ENCODE measurements around the gene RAMP2. TPM values are rescaled to one million over a fixed set of nuclear protein-coding genes. Genes with fewer than 3 reads are reported as not detected.

RAMP2 gene
- total and polyA plus RNA-seq, 2 experiments from 2014 or later: 8.8 to 29.5 TPM

DNA sequence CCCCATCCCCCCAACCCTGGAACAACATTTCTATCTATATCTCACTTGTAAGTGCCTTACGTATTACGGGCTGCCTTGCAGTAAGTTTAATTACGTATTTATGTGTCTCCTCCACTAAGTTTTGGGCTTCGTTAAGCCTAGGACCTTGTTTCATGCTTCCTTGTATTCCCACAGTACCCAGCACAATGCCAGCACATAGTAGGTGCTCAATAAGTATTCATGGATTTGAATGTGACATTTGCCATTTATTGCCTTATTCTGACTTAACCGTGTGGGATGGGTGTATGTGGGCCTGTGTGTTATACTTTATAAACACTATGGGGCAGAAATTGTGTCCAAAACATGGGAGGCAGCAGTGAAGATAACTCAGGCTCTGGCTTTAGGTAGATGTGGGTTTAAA, 31.5 kb downstream of the RAMP2 start:
- Mint-ChIP-seq H3K4me3 (no peak overlapping the region), H3K36me3 (ENCODE audit: low read depth) (peaks cover 7% of the 10 kb centered on the region), H3K9me3 (no peaks in the 10 kb centered on the region), H3K27ac (no peak overlapping the region), H3K27me3 (ENCODE audit: insufficient read depth, low read depth, poor library complexity) (peaks cover 8% of the 10 kb centered on the region), H3K4me1 (peaks cover 1% of the 10 kb centered on the region; the same call in 1 of the 3 replicates)
- peaks cover under 1% of the 10 kb centered on the region for H3K79me2 ChIP-seq (replicated peaks; ENCODE audit: insufficient read depth)
- H3K27me3 ChIP-seq (ENCODE audit: insufficient read depth): no peaks in the 10 kb centered on the region
- no peaks in the 10 kb centered on the region for H3K36me3 ChIP-seq (ENCODE audit: insufficient read depth)
- H3K4me2 ChIP-seq: no peak overlapping the region
- no peak overlapping the region for H2AFZ ChIP-seq
- TF ChIP-seq, protein P1, sequence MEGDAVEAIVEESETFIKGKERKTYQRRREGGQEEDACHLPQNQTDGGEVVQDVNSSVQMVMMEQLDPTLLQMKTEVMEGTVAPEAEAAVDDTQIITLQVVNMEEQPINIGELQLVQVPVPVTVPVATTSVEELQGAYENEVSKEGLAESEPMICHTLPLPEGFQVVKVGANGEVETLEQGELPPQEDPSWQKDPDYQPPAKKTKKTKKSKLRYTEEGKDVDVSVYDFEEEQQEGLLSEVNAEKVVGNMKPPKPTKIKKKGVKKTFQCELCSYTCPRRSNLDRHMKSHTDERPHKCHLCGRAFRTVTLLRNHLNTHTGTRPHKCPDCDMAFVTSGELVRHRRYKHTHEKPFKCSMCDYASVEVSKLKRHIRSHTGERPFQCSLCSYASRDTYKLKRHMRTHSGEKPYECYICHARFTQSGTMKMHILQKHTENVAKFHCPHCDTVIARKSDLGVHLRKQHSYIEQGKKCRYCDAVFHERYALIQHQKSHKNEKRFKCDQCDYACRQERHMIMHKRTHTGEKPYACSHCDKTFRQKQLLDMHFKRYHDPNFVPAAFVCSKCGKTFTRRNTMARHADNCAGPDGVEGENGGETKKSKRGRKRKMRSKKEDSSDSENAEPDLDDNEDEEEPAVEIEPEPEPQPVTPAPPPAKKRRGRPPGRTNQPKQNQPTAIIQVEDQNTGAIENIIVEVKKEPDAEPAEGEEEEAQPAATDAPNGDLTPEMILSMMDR (conservative IDR thresholded peaks at IDR 0.05; ENCODE audit: low read depth in 2 of 2): no peak
- TF ChIP-seq EZH2 (IDR thresholded peaks at IDR 0.05; ENCODE audit: low read depth, unreplicated experiment) (no peak), POLR2AphosphoS5 (IDR thresholded peaks at IDR 0.05; ENCODE audit: low read depth) (no peak), CREB1 (CRISPR knock-in tag; IDR thresholded peaks at IDR 0.05; ENCODE audit: low read depth) (no peak), STAT1 (IDR thresholded peaks at IDR 0.05; ENCODE audit: unreplicated experiment) (no peak), JUNB (IDR thresholded peaks at IDR 0.05; ENCODE audit: unreplicated experiment) (no peak), EZH2phosphoT487 (IDR thresholded peaks at IDR 0.05; ENCODE audit: unreplicated experiment) (no peak), NANOG (IDR thresholded peaks at IDR 0.05; ENCODE audit: borderline replicate concordance) (no peak), ZNF331 (CRISPR knock-in tag; IDR thresholded peaks at IDR 0.05; ENCODE audit: low read depth) (no peak), ZNF114 (CRISPR knock-in tag; IDR thresholded peaks at IDR 0.05) (no peak)
- TF ChIP-seq, protein P2, sequence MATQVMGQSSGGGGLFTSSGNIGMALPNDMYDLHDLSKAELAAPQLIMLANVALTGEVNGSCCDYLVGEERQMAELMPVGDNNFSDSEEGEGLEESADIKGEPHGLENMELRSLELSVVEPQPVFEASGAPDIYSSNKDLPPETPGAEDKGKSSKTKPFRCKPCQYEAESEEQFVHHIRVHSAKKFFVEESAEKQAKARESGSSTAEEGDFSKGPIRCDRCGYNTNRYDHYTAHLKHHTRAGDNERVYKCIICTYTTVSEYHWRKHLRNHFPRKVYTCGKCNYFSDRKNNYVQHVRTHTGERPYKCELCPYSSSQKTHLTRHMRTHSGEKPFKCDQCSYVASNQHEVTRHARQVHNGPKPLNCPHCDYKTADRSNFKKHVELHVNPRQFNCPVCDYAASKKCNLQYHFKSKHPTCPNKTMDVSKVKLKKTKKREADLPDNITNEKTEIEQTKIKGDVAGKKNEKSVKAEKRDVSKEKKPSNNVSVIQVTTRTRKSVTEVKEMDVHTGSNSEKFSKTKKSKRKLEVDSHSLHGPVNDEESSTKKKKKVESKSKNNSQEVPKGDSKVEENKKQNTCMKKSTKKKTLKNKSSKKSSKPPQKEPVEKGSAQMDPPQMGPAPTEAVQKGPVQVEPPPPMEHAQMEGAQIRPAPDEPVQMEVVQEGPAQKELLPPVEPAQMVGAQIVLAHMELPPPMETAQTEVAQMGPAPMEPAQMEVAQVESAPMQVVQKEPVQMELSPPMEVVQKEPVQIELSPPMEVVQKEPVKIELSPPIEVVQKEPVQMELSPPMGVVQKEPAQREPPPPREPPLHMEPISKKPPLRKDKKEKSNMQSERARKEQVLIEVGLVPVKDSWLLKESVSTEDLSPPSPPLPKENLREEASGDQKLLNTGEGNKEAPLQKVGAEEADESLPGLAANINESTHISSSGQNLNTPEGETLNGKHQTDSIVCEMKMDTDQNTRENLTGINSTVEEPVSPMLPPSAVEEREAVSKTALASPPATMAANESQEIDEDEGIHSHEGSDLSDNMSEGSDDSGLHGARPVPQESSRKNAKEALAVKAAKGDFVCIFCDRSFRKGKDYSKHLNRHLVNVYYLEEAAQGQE (IDR thresholded peaks at IDR 0.05; ENCODE audit: unreplicated experiment): no peak
- TF ChIP-seq, protein P3, sequence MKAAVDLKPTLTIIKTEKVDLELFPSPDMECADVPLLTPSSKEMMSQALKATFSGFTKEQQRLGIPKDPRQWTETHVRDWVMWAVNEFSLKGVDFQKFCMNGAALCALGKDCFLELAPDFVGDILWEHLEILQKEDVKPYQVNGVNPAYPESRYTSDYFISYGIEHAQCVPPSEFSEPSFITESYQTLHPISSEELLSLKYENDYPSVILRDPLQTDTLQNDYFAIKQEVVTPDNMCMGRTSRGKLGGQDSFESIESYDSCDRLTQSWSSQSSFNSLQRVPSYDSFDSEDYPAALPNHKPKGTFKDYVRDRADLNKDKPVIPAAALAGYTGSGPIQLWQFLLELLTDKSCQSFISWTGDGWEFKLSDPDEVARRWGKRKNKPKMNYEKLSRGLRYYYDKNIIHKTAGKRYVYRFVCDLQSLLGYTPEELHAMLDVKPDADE (IDR thresholded peaks at IDR 0.05): no peak
- TF ChIP-seq, protein P4, sequence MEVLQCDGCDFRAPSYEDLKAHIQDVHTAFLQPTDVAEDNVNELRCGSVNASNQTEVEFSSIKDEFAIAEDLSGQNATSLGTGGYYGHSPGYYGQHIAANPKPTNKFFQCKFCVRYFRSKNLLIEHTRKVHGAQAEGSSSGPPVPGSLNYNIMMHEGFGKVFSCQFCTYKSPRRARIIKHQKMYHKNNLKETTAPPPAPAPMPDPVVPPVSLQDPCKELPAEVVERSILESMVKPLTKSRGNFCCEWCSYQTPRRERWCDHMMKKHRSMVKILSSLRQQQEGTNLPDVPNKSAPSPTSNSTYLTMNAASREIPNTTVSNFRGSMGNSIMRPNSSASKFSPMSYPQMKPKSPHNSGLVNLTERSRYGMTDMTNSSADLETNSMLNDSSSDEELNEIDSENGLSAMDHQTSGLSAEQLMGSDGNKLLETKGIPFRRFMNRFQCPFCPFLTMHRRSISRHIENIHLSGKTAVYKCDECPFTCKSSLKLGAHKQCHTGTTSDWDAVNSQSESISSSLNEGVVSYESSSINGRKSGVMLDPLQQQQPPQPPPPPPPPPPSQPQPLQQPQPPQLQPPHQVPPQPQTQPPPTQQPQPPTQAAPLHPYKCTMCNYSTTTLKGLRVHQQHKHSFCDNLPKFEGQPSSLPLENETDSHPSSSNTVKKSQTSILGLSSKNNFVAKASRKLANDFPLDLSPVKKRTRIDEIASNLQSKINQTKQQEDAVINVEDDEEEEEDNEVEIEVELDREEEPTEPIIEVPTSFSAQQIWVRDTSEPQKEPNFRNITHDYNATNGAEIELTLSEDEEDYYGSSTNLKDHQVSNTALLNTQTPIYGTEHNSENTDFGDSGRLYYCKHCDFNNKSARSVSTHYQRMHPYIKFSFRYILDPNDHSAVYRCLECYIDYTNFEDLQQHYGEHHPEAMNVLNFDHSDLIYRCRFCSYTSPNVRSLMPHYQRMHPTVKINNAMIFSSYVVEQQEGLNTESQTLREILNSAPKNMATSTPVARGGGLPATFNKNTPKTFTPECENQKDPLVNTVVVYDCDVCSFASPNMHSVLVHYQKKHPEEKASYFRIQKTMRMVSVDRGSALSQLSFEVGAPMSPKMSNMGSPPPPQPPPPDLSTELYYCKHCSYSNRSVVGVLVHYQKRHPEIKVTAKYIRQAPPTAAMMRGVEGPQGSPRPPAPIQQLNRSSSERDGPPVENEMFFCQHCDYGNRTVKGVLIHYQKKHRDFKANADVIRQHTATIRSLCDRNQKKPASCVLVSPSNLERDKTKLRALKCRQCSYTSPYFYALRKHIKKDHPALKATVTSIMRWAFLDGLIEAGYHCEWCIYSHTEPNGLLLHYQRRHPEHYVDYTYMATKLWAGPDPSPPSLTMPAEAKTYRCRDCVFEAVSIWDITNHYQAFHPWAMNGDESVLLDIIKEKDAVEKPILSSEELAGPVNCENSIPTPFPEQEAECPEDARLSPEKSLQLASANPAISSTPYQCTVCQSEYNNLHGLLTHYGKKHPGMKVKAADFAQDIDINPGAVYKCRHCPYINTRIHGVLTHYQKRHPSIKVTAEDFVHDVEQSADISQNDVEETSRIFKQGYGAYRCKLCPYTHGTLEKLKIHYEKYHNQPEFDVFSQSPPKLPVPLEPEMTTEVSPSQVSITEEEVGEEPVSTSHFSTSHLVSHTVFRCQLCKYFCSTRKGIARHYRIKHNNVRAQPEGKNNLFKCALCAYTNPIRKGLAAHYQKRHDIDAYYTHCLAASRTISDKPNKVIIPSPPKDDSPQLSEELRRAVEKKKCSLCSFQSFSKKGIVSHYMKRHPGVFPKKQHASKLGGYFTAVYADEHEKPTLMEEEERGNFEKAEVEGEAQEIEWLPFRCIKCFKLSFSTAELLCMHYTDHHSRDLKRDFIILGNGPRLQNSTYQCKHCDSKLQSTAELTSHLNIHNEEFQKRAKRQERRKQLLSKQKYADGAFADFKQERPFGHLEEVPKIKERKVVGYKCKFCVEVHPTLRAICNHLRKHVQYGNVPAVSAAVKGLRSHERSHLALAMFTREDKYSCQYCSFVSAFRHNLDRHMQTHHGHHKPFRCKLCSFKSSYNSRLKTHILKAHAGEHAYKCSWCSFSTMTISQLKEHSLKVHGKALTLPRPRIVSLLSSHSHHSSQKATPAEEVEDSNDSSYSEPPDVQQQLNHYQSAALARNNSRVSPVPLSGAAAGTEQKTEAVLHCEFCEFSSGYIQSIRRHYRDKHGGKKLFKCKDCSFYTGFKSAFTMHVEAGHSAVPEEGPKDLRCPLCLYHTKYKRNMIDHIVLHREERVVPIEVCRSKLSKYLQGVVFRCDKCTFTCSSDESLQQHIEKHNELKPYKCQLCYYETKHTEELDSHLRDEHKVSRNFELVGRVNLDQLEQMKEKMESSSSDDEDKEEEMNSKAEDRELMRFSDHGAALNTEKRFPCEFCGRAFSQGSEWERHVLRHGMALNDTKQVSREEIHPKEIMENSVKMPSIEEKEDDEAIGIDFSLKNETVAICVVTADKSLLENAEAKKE (CRISPR knock-in tag; IDR thresholded peaks at IDR 0.05): no peak
- H3F3A ChIP-seq (replicated peaks; ENCODE audit: low read depth): no peaks in the 10 kb centered on the region
- H3K4me3 ChIP-seq: no peak overlapping the region
- H4K20me1 ChIP-seq (replicated peaks; ENCODE audit: insufficient read depth): no peaks in the 10 kb centered on the region
- peaks cover 1% of the 10 kb centered on the region; the same call in 1 of the 2 replicates for H3K4me1 ChIP-seq (ENCODE audit: insufficient read depth)
- DNase-seq (ENCODE audit: low spot score) (no peak), ATAC-seq (no peak)
- no peak overlapping the region for H3K27ac ChIP-seq (ENCODE audit: low read depth)
- H3K9me2 ChIP-seq (ENCODE audit: insufficient read depth): no peaks in the 10 kb centered on the region
